Right ventricle myocardium superior (tissue), 1 donor: ENCODE results near the gene PLA2G10. TPM values are rescaled to one million over a fixed set of nuclear protein-coding genes. Genes with fewer than 3 reads are reported as not detected.

Source experiments
- ATAC-seq: fragments of 200-7000 bp; cut with Tn5 transposase; one replicate; pipeline ENCODE4 v1.9.1; 2020; ENCODE audit warnings: mild to moderate bottlenecking; ENCODE audit not compliant: poor library complexity
- DNase-seq: peaks from one replicate; pipeline ENCODE4 v3.0.0-alpha.2; 2020
- intact Hi-C: fragments of 100-400 bp; cut with DNase I; formaldehyde crosslinking; loops from one replicate; pipeline ENCODE4 v1.11.2; 2022
- total RNA-seq: library from RNA; stranded (reverse); fragmentation: NEBNext Ultra II Directional; extraction: Animal tissue kit (Norgen Biotek cat#: 25700); gene quantifications from one replicate; pipeline ENCODE4 v1.2.1, GENCODE V29; 2021
- donor health status: DM: no; HTN: yes; CAD: no; lungs with severe emphysema.

Gene PLA2G10
- total RNA-seq, 1 donor from 2014 or later = not detected

DNA sequence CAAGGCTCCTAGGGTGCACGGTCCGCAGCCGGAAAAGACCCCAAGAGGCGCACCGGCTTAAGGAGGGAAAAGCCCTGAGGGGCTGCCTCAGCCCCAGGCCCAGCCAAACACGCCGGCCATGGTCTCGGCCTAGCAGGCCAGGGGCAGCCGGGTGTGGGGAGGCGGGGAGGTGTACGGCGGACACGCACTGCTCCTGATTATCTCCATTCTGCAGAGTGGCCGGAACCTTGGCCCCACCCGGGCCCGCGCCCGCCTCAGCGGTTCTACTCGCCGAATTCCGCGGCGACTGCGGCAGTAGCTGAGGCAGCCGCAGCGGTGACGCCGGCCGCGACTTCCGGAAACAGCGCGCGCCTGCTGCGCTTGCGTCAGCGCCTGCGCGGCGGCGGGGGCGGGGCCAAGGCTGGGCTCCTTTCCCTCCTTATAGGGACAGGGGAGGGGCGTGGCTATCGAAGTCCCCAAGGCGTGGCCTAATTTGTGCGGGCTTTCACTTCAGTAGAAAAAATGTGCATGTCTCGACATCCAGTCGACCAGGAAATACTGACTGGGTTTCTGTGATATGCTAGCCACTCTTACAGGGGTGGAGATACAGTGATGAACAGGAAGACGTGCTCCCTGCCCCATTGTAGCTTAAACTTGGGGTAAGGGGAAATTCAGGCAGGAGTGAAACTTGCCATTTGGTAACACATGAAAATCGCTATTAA is 64.0 kb downstream of the PLA2G10 start, which contains the start of gene PARN:
Gene PARN (minus strand): TSS at position 342 of the 701 bp plus-strand sequence. CDS start 135 bp downstream, at position 207.
- peak; percentile 98 for DNase-seq
- ATAC-seq = peak; percentile 89
- intact Hi-C loops = no loop called here

DNA sequence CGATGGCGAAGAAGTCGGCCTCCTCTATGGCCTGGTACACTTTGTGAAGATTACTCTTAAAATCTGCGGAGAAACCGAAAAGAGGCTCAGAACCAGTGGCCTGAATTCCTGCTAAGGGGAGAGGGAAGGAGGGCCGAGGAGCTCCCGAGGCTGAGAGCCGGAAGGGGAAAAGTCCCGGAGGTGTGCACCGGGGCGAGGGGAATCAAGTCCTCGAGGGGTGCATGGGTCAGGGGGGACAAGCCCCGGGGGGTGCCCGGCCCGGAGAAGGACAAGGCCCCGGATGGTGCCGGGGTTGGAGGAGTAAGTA is 64.5 kb downstream of the PLA2G10 start:
- DNase-seq (no peak), ATAC-seq (no peak)
- intact Hi-C loops = no loop called here

DNA sequence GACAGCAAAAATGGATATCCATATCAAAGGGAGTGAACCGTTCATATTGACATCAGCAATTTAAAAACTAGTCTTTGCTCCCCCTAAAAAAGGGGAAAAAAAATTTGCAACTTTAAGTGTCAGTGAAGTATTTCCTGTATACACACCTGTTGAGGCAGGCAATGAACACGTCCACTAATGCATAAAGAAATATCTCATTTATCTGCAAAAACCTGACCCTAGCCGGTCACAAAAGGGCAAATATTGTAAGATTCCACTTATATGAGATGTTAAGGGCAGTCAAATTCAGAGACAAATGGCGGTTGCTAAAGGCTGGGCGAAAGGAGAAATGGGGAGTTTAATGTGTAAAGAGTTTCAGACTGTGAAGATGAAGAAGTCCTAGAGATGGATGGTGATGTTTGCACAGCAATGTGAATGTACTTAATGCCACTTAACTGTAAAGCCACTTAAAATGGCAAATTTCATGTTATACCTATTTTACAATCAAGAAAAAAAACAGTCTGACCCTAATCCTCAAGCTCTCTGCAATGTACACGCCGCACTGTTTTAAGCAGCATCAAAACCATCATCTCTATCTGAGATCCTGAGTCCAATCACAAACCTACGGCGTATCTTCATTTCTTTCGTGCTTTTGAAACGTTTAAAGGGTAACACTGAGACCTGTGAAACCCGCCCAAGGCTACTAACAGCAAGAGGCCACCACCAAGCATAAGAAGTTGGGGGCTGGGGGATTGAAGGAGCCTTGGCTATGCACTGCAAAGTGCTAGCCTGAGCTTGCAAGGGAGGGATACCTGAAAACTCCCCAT is 65.1 kb downstream of the PLA2G10 start:
- no peak for DNase-seq
- ATAC-seq = no peak
- intact Hi-C loops = no loop called here

DNA sequence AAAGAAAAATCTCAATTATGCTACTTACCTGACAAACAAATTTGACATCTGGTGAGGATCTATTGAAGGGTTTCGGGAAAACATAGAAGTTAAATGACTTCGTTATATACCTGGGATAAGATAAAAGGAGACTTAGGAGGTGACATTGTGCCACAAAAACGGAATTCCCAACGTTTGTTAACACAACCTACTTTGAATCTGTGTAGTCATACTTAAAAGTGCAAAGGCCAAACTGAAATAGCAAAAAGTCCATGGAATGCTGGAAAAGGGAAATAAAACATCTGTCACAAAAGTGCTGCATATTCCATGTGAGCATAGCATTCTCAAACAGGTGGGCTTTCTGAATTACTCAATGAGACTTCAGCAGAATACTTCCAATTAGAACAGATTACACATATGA is 67.0 kb downstream of the PLA2G10 start:
- intact Hi-C loops = no loop called here
- no peak for ATAC-seq
- no peak for DNase-seq

Other genes starting within 250 kb of the PLA2G10 start
- 16.1 TPM for gene PARN, start 64.0 kb downstream of the PLA2G10 start, total RNA-seq
- 30.5 TPM for gene BFAR, start 61.4 kb downstream of the PLA2G10 start, total RNA-seq
- 0.65 TPM for gene NPIPA3, start 9.1 kb upstream of the PLA2G10 start, total RNA-seq
- 4.0 TPM for gene NPIPA2, start 48.2 kb upstream of the PLA2G10 start, total RNA-seq
- 130 TPM for gene NOMO1, start 139.4 kb upstream of the PLA2G10 start, total RNA-seq
- 38.1 TPM for gene NPIPA1, start 243.1 kb upstream of the PLA2G10 start, total RNA-seq